ENCODE results near the gene GPR157.

DNA sequence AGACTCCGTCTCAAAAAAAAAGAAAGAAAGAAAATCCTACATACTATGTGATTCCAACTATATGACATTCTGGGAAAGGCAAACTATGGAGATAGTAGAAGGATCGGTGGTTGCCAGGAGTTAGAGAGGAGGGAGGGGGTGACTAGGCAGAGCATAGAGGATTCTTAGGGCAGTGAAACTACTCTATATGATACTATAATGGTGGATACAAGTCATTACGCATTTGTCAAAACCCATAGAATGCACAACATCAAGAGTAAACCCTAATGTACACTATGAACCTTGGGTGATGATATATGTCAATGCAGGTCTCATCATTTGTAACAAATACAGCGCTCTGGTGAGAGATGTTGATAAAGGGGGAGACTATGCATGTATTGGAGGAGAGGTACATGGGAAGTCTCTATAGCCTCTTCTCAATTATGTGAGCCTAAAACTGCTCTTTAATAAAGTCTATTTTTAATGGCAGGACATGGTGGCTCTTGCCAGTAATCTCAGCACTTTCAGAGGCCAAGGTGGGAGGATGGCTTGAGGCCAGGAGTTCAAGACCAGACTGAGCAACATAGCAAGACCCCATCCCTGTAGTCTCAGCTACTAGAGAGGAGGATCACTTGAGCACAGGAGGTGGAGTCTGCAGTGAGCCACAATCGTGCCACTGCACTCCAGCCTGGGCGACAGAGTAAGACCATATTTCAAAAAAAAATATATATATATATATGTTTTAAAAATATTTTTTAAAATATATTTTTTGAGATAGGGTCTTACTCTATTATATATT is 76.4 kb downstream of the GPR157 start:
- TF ChIP-seq CREB1 (CRISPR knock-in tag; IDR thresholded peaks at IDR 0.05; ENCODE audit: low read depth) (no peak), POLR2AphosphoS5 (IDR thresholded peaks at IDR 0.05; ENCODE audit: low read depth) (no peak)
